ENCODE results near the gene NANOS2.
"Not testable (repeated sequence)": the region's sequence is repeated elsewhere in the genome, so short reads cannot be mapped to it uniquely, and the experiment has no call there.

The NANOS2 gene

GRCh38 chr19:45897261-45897812, 17.2 kb downstream of the NANOS2 start:
- in situ Hi-C loops (cut with MboI; ENCODE audit: low sequenced_read_pairs), result no loop called here

GRCh38 chr19:45895983-45896599, 18.5 kb downstream of the NANOS2 start:
- in situ Hi-C loops (cut with MboI; ENCODE audit: low sequenced_read_pairs), result not testable (repeated sequence)

- in situ Hi-C loops (cut with MboI; ENCODE audit: low sequenced_read_pairs), result no loop called here
Observed at GRCh38 chr19:45895519-45895972, 19.0 kb downstream of the NANOS2 start.

GRCh38 chr19:45890877-45891276, 23.7 kb downstream of the NANOS2 start:
- in situ Hi-C loops (cut with MboI; ENCODE audit: low sequenced_read_pairs), result no loop called here

GRCh38 chr19:45889210-45889885, 25.2 kb downstream of the NANOS2 start:
- in situ Hi-C loops (cut with MboI; ENCODE audit: low sequenced_read_pairs), result no loop called here

GRCh38 chr19:45887200-45887710, 27.3 kb downstream of the NANOS2 start:
- in situ Hi-C loops (cut with MboI; ENCODE audit: low sequenced_read_pairs), result no loop called here

GRCh38 chr19:45886427-45887199, 28.0 kb downstream of the NANOS2 start:
- in situ Hi-C loops (cut with MboI; ENCODE audit: low sequenced_read_pairs), result no loop called here

- in situ Hi-C loops (cut with MboI; ENCODE audit: low sequenced_read_pairs), result no loop called here
Observed at GRCh38 chr19:45885556-45886426, 28.8 kb downstream of the NANOS2 start, which contains the start of gene IRF2BP1. Gene IRF2BP1, minus strand, starts transcription at chr19:45886141. Its CDS starts 367 bp downstream, at chr19:45885774.

GRCh38 chr19:45884682-45885555, 29.7 kb downstream of the NANOS2 start:
- in situ Hi-C loops (cut with MboI; ENCODE audit: low sequenced_read_pairs), result no loop called here

- in situ Hi-C loops (cut with MboI; ENCODE audit: low sequenced_read_pairs), result no loop called here
Observed at GRCh38 chr19:45883881-45884681, 30.5 kb downstream of the NANOS2 start.

GRCh38 chr19:45883586-45883880, 31.0 kb downstream of the NANOS2 start:
- in situ Hi-C loops (cut with MboI; ENCODE audit: low sequenced_read_pairs), result no loop called here

- in situ Hi-C loops (cut with MboI; ENCODE audit: low sequenced_read_pairs), result no loop called here
Observed at GRCh38 chr19:45882652-45883585, 31.7 kb downstream of the NANOS2 start.

- in situ Hi-C loops (cut with MboI; ENCODE audit: low sequenced_read_pairs), result no loop called here
Observed at GRCh38 chr19:45881909-45882528, 32.6 kb downstream of the NANOS2 start.

GRCh38 chr19:45881082-45881908, 33.3 kb downstream of the NANOS2 start:
- in situ Hi-C loops (cut with MboI; ENCODE audit: low sequenced_read_pairs), result no loop called here

- in situ Hi-C loops (cut with MboI; ENCODE audit: low sequenced_read_pairs), result no loop called here
Observed at GRCh38 chr19:45879971-45880370, 34.6 kb downstream of the NANOS2 start.

- in situ Hi-C loops (cut with MboI; ENCODE audit: low sequenced_read_pairs), result no loop called here
Observed at GRCh38 chr19:45879055-45879454, 35.5 kb downstream of the NANOS2 start.
